CD14-positive monocyte (primary cell): ENCODE measurements around the gene SERPINA5. TPM values are rescaled to one million over a fixed set of nuclear protein-coding genes. Genes with fewer than 3 reads are reported as not detected.

Source experiments
- DNase-seq, 3 donors: peaks; one replicate each; pipeline ENCODE4 v3.0.0-alpha.2; 2011 to 2022
- H2AFZ ChIP-seq: 2 replicates; pipeline ENCODE4 v1.6.0; 2012; ENCODE audit warnings: mild to moderate bottlenecking, low read depth, low read length, inconsistent platforms; ENCODE audit not compliant: insufficient read depth, poor library complexity, severe bottlenecking
- H3K27ac ChIP-seq, 2 donors: 1 replicate in 1 of 2; 2 replicates in 1 of 2; pipeline ENCODE4 v1.5.1; 2012 to 2013; ENCODE audit warnings: low read length in 2 of 2, control low read depth in 1 of 2, inconsistent platforms in 1 of 2, low read depth in 1 of 2, mild to moderate bottlenecking in 1 of 2
- H3K27me3 ChIP-seq, 2 donors: one replicate each; pipeline versions ENCODE4 v1.6.0 to v1.6.1; 2011 to 2013; ENCODE audit warnings: low read length in 2 of 2; ENCODE audit not compliant: control insufficient read depth in 2 of 2, insufficient read depth in 2 of 2
- H3K36me3 ChIP-seq, 2 donors: replicated peaks in 1 of 2; 1 replicate in 1 of 2; 2 replicates in 1 of 2; pipeline versions ENCODE4 v1.5.1 to v1.6.1; 2012 to 2013; ENCODE audit warnings: low read length in 2 of 2, control low read depth in 1 of 2, inconsistent platforms in 1 of 2, mild to moderate bottlenecking in 1 of 2; ENCODE audit not compliant: insufficient read depth in 2 of 2, control insufficient read depth in 1 of 2
- H3K4me1 ChIP-seq, 2 donors: 1 replicate in 1 of 2; 2 replicates in 1 of 2; pipeline versions ENCODE4 v1.5.1 to v1.6.1; 2012 to 2013; ENCODE audit warnings: low read length in 2 of 2, control low read depth in 1 of 2, inconsistent platforms in 1 of 2, mild to moderate bottlenecking in 1 of 2, moderate library complexity in 1 of 2; ENCODE audit not compliant: insufficient read depth in 2 of 2, control insufficient read depth in 1 of 2
- H3K4me2 ChIP-seq: replicated peaks from 2 replicates; pipeline ENCODE3; 2012; ENCODE audit warnings: low read length, moderate library complexity, mild to moderate bottlenecking; ENCODE audit not compliant: poor library complexity, severe bottlenecking; ENCODE audit errors: extremely low read depth
- H3K4me3 ChIP-seq, 3 experiments: fragments of 200-600 bp in 1 of 3; sonication (generic) in 1 of 3; replicated peaks in 1 of 3; 1 replicate in 2 of 3; 2 replicates in 1 of 3; pipeline ENCODE4 v1.5.1; 2011 to 2013; ENCODE audit warnings: low read length in 3 of 3, mild to moderate bottlenecking in 3 of 3, control low read depth in 2 of 3, low read depth in 2 of 3, inconsistent platforms in 1 of 3, moderate library complexity in 1 of 3
- H3K79me2 ChIP-seq: 2 replicates; pipeline ENCODE4 v1.6.0; 2012; ENCODE audit warnings: mild to moderate bottlenecking, control low read depth, inconsistent platforms, low read length, moderate library complexity; ENCODE audit not compliant: insufficient read depth
- H3K9ac ChIP-seq: 2 replicates; pipeline ENCODE4 v1.6.0; 2017; ENCODE audit warnings: low read length, mild to moderate bottlenecking; ENCODE audit not compliant: insufficient read depth, poor library complexity, severe bottlenecking
- H3K9me3 ChIP-seq, 2 donors: replicated peaks in 1 of 2; 1 replicate in 1 of 2; 2 replicates in 1 of 2; pipeline versions ENCODE4 v1.5.1 to v1.6.1; 2012 to 2013; ENCODE audit warnings: low read length in 2 of 2, control low read depth in 1 of 2; ENCODE audit not compliant: control insufficient read depth in 1 of 2, insufficient read depth in 1 of 2
- H4K20me1 ChIP-seq: 2 replicates; pipeline ENCODE4 v1.6.0; 2012; ENCODE audit warnings: mild to moderate bottlenecking, low read length, control low read depth, moderate library complexity; ENCODE audit not compliant: insufficient read depth
- H3K27ac Mint-ChIP-seq, 7 donors: one replicate each; pipeline ENCODE4 v1.8.0; 2020; ENCODE audit warnings: mild to moderate bottlenecking in 7 of 7, mixed read lengths in 7 of 7, moderate library complexity in 6 of 7, inconsistent platforms in 2 of 7
- H3K27me3 Mint-ChIP-seq, 3 donors: one replicate each; pipeline ENCODE4 v1.8.0; 2021 to 2022; ENCODE audit warnings: low read depth in 3 of 3, mild to moderate bottlenecking in 3 of 3, mixed read lengths in 3 of 3, moderate library complexity in 3 of 3, inconsistent platforms in 1 of 3
- H3K36me3 Mint-ChIP-seq, 2 donors: one replicate each; pipeline ENCODE4 v1.8.0; 2020; ENCODE audit warnings: mixed read lengths in 2 of 2, inconsistent platforms in 1 of 2, mild to moderate bottlenecking in 1 of 2
- H3K4me1 Mint-ChIP-seq: one replicate; pipeline ENCODE4 v1.8.0; 2020; ENCODE audit warnings: mild to moderate bottlenecking, mixed read lengths
- H3K4me3 Mint-ChIP-seq, 2 donors: one replicate each; pipeline ENCODE4 v1.8.0; 2020; ENCODE audit warnings: mild to moderate bottlenecking in 2 of 2, mixed read lengths in 2 of 2, moderate library complexity in 1 of 2
- H3K9me3 Mint-ChIP-seq, 7 donors: one replicate each; pipeline ENCODE4 v1.8.0; 2020 to 2022; ENCODE audit warnings: mixed read lengths in 7 of 7, mild to moderate bottlenecking in 6 of 7, moderate library complexity in 6 of 7, inconsistent platforms in 2 of 7
- WGBS: methylation state at CpG from one replicate; pipeline ENCODE4 v1.1.5; 2013; ENCODE audit warnings: missing lambda C conversion rate; ENCODE audit not compliant: insufficient coverage; 5-methylcytosine and 5-hydroxymethylcytosine counted together
- intact Hi-C, 2 donors: fragments of 100-400 bp; cut with micrococcal nuclease; formaldehyde crosslinking; loops; one replicate each; pipeline versions ENCODE4 v1.15.0 to v1.15.1; 2023
- polyA plus RNA-seq, 3 donors: library from polyadenylated mRNA; depleted of rRNA in 1 of 3; unstranded in 2 of 3; stranded (reverse) in 1 of 3; fragments of 300-500 nt in 2 of 3; fragments of >200 nt in 1 of 3; fragmentation: Illumina TruSeq in 2 of 3; gene quantifications; 1 replicate in 2 of 3; 2 replicates in 1 of 3; pipeline ENCODE4 v1.2.3, GENCODE V29; 2012 to 2021
- TF ChIP-seq, protein P1 (sequence below): fragments of 200-600 bp; IDR thresholded peaks from one replicate; pipeline ENCODE4 v1.8.0; 2022; ENCODE audit warnings: antibody characterized with exemption, mild to moderate bottlenecking

The SERPINA5 gene
- polyA plus RNA-seq, 3 donors, result not detected

DNA sequence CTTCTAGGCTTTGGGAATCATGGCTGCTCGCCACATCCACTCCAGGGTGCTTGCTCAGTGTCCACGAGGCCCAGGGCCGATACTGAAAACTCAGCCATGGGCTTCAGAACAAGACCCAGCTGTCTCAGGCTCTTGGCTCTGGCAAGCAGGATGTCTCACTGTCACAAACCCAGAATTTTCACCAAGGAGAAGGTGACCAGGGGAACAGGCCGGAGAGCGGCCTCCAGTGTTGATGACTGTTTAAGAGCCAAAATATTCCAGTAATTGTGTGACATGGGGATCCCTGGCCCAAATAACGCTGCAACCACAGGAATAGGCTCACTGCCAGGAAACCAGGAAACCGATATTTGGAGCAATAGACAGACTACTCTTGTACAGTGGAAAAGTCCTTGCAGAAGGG is 9.8 kb upstream of the SERPINA5 start:
- Histone ChIP-seq H2AFZ (no peak overlapping the region), H3K4me2 (no peak overlapping the region), H3K4me1 (no peaks in the 10 kb centered on the region), H3K27me3 (no peaks in the 10 kb centered on the region), H3K36me3 (no peaks in the 10 kb centered on the region), H3K4me3 (no peak overlapping the region), H3K27ac (no peak overlapping the region), H3K79me2 (no peaks in the 10 kb centered on the region), H3K9ac (no peak overlapping the region), H3K9me3 (no peaks in the 10 kb centered on the region), H4K20me1 (no peaks in the 10 kb centered on the region)
- H3K27ac Mint-ChIP-seq, result no peak overlapping the region
- no peak overlapping the region for H3K4me3 Mint-ChIP-seq
- WGBS, result 100% methylated on average over 1 of the region's 7 CpGs
- peaks cover 0 to 11% (median 2%) of the 10 kb centered on the region in 7 donors for H3K9me3 Mint-ChIP-seq
- no peaks in the 10 kb centered on the region for H3K36me3 Mint-ChIP-seq
- no peak for DNase-seq
- peaks cover 0 to 6% (median under 1%) of the 10 kb centered on the region in 3 donors for H3K27me3 Mint-ChIP-seq
- intact Hi-C loops, result no loop called here
- TF ChIP-seq, protein P1, sequence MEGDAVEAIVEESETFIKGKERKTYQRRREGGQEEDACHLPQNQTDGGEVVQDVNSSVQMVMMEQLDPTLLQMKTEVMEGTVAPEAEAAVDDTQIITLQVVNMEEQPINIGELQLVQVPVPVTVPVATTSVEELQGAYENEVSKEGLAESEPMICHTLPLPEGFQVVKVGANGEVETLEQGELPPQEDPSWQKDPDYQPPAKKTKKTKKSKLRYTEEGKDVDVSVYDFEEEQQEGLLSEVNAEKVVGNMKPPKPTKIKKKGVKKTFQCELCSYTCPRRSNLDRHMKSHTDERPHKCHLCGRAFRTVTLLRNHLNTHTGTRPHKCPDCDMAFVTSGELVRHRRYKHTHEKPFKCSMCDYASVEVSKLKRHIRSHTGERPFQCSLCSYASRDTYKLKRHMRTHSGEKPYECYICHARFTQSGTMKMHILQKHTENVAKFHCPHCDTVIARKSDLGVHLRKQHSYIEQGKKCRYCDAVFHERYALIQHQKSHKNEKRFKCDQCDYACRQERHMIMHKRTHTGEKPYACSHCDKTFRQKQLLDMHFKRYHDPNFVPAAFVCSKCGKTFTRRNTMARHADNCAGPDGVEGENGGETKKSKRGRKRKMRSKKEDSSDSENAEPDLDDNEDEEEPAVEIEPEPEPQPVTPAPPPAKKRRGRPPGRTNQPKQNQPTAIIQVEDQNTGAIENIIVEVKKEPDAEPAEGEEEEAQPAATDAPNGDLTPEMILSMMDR, result no peak
- H3K4me1 Mint-ChIP-seq, result no peaks in the 10 kb centered on the region

GRCh38 chr14:94571950-94572349 is 9.3 kb upstream of the SERPINA5 start:
- intact Hi-C loops, result no loop called here
- Mint-ChIP-seq H3K4me1 (no peaks in the 10 kb centered on the region), H3K36me3 (no peaks in the 10 kb centered on the region), H3K27me3 (peaks cover 0 to 5% (median 0%) of the 10 kb centered on the region in 3 donors), H3K27ac (no peak overlapping the region), H3K4me3 (no peak overlapping the region), H3K9me3 (peaks cover 0 to 11% (median 1%) of the 10 kb centered on the region in 7 donors)
- 81% methylated on average over 2 of the region's 6 CpGs for WGBS
- H3K9me3 ChIP-seq, result no peaks in the 10 kb centered on the region
- no peak overlapping the region for H2AFZ ChIP-seq
- H3K4me3 ChIP-seq, result no peak overlapping the region
- H3K9ac ChIP-seq, result no peak overlapping the region
- DNase-seq, result no peak
- H3K27me3 ChIP-seq, result no peaks in the 10 kb centered on the region
- H3K36me3 ChIP-seq, result no peaks in the 10 kb centered on the region
- no peak overlapping the region for H3K27ac ChIP-seq
- no peaks in the 10 kb centered on the region for H3K4me1 ChIP-seq
- H3K4me2 ChIP-seq, result no peak overlapping the region
- H4K20me1 ChIP-seq, result no peaks in the 10 kb centered on the region
- H3K79me2 ChIP-seq, result no peaks in the 10 kb centered on the region
- TF ChIP-seq, protein P1, result no peak
